ENCODE results near the gene IER5L.

GRCh38 chr9:129194221-129194620, 16.2 kb upstream of the IER5L start:
- TF ChIP-seq POLR2A (IDR thresholded peaks at IDR 0.05) (no peak), CTCF (IDR thresholded peaks at IDR 0.05) (no peak), POLR2AphosphoS5 (IDR thresholded peaks at IDR 0.05) (no peak)
